ENCODE results near the gene VWA3B. TPM values are rescaled to one million over a fixed set of nuclear protein-coding genes. Genes with fewer than 3 reads are reported as not detected.
A peak's percentile ranks its signal among the peaks of the same experiment; 100 is the strongest.

VWA3B gene
- total and polyA plus RNA-seq, 12 donors: 0.06 to 1.4 (median 0.62) TPM; not detected in 1

DNA sequence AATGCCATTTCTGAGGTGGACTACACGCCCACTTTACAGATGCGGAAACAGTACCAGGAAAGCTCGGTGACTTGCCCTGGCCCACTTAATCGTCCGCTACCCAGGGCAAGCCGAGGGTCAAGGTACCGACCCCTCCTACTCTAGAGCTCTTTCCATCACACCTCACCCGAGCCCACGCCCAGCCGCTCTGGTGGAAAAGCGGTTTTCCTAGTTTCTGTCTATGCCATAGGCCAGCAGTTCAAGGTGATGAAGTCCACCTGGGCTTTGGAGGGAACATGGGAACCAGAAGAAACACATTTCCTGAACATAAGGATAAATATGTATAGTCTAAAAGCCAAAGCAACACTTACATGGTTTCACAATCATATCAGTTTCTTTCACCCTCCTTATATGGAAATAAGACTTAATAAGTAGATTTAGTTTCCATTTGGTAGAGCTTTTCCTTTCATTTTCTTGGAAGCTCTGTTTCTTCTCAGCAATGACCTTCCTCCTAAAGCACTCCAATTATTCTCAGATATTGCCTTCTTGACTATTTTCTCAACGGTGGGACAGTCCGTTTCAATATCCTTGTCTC lies 567 bp downstream of the VWA3B start:
- ATAC-seq: peak in 2 of 8 donors; percentile 9 to 21
- DNase-seq: no peak
- TF ChIP-seq, protein P1, sequence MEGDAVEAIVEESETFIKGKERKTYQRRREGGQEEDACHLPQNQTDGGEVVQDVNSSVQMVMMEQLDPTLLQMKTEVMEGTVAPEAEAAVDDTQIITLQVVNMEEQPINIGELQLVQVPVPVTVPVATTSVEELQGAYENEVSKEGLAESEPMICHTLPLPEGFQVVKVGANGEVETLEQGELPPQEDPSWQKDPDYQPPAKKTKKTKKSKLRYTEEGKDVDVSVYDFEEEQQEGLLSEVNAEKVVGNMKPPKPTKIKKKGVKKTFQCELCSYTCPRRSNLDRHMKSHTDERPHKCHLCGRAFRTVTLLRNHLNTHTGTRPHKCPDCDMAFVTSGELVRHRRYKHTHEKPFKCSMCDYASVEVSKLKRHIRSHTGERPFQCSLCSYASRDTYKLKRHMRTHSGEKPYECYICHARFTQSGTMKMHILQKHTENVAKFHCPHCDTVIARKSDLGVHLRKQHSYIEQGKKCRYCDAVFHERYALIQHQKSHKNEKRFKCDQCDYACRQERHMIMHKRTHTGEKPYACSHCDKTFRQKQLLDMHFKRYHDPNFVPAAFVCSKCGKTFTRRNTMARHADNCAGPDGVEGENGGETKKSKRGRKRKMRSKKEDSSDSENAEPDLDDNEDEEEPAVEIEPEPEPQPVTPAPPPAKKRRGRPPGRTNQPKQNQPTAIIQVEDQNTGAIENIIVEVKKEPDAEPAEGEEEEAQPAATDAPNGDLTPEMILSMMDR (IDR thresholded peaks at IDR 0.05): no peak
- H3K4me1 ChIP-seq: peaks cover 0 to 60% (median 14%) of the 10 kb centered on the region in 9 donors
- H3K9me3 ChIP-seq: no peaks in the 10 kb centered on the region
- WGBS, 2 donors: 44 to 57% methylated on average over 13 of the region's 13 CpGs
- peak overlapping the region in 1 of 10 donors; percentile 67 for H3K27ac ChIP-seq
- H3K36me3 ChIP-seq: no peaks in the 10 kb centered on the region
- peaks cover 0 to 43% (median 22%) of the 10 kb centered on the region in 7 donors for H3K27me3 ChIP-seq
- peak overlapping the region; percentile 36 to 63 (median 57) for H3K4me3 ChIP-seq
- intact Hi-C loops (cut with DNase I): no loop called here

DNA sequence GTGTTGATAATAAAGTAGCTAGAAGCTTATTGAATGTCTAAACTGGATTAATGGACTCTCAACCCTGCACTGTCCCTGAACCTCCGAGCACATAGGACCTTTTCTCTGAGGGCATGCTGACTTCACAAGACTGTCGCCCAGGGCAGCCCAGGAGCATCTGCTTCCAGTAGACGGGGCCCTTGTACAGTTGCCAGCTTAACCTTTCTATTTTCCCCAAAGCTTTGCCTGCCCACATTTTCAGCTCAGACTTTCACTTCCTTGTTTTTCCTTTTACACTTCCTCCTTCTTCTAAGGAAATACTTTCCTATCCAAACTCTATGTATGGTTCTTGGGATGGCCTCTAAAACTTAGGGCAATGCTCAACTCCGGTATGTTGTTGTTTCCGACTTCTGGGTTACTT lies 1.3 kb downstream of the VWA3B start:
- Histone ChIP-seq H3K4me1 (peaks cover 0 to 60% (median 14%) of the 10 kb centered on the region in 9 donors), H3K27me3 (peaks cover 0 to 36% (median 18%) of the 10 kb centered on the region in 7 donors), H3K4me3 (no peak overlapping the region), H3K36me3 (no peaks in the 10 kb centered on the region), H3K9me3 (no peaks in the 10 kb centered on the region), H3K27ac (peak overlapping the region in 1 of 10 donors; percentile 67)
- intact Hi-C loops (cut with DNase I): no loop called here
- no peak for DNase-seq
- 88 to 89% methylated on average over 5 of the region's 5 CpGs for WGBS, 2 donors
- ATAC-seq: peak in 7 of 8 donors; percentile 12 to 45 (median 20)
- TF ChIP-seq, protein P1 (IDR thresholded peaks at IDR 0.05): no peak

DNA sequence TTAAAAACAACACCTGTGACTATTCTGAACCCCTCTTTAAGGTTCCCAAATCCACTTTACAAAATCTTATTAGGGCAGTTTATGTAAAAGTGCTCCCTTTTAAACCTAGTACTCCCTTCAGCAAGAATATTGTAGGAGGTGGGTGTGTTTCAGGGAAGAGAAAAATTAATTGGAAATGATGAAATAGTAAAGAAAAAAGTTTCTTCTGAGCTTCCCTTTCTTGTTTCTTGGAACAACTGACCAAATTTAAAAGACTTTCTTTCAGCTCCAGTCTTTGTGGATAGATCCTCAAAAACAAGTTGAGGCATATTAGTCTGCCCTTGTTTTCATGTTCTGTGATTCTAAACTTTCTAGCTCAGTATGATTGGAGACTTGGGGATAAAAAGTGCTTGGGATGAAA lies 3.0 kb downstream of the VWA3B start:
- ATAC-seq (no peak), DNase-seq (no peak)
- intact Hi-C loops (cut with DNase I): no loop called here
- TF ChIP-seq, protein P1 (IDR thresholded peaks at IDR 0.05): no peak
- Histone ChIP-seq H3K4me3 (no peak overlapping the region), H3K36me3 (no peaks in the 10 kb centered on the region), H3K27me3 (peaks cover 0 to 22% (median 11%) of the 10 kb centered on the region in 7 donors), H3K4me1 (peaks cover 0 to 60% (median 14%) of the 10 kb centered on the region in 9 donors), H3K27ac (no peak overlapping the region), H3K9me3 (peaks cover 0 to 8% (median 0%) of the 10 kb centered on the region in 11 donors)

DNA sequence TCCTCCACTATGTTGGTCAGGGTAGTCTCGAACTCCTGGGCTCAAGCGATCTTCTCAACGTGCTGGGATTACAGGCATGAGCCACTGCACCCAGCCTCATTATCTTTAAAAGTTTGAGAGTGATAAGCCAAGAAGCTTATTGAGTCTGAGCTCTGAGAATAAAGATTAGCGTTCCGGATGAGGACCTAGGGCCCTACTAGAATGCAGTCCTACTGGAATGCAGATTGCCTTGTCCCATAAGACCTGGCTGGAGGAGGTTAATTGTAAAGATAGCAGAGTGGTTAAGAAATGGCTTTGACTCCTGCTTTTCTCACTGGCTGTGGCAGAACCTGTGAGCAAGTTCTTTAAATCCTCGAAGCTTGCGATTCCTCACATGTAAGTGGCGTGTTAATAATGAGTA lies 4.0 kb downstream of the VWA3B start:
- 70 to 72% methylated on average over 8 of the region's 8 CpGs for WGBS, 2 donors
- ATAC-seq (no peak), DNase-seq (no peak)
- intact Hi-C loops (cut with DNase I): no loop called here
- no peaks in the 10 kb centered on the region for H3K36me3 ChIP-seq
- peaks cover 0 to 13% (median 7%) of the 10 kb centered on the region in 7 donors for H3K27me3 ChIP-seq
- peaks cover 0 to 60% (median 14%) of the 10 kb centered on the region in 9 donors for H3K4me1 ChIP-seq
- no peak overlapping the region for H3K27ac ChIP-seq
- TF ChIP-seq, protein P1 (IDR thresholded peaks at IDR 0.05): no peak
- peaks cover 0 to 19% (median 8%) of the 10 kb centered on the region in 11 donors for H3K9me3 ChIP-seq
- no peak overlapping the region for H3K4me3 ChIP-seq

Data from heart right ventricle (tissue), 16 donors.